GM21737 (cell line): ENCODE measurements around the gene KDELR1.

Source experiments
- ATAC-seq: cut with Tn5 transposase; IDR thresholded peaks from one replicate; pipeline ENCODE4 v1.9.1; 2021; ENCODE audit warnings: mild to moderate bottlenecking, moderate library complexity; ENCODE audit not compliant: unreplicated experiment

Gene KDELR1

DNA sequence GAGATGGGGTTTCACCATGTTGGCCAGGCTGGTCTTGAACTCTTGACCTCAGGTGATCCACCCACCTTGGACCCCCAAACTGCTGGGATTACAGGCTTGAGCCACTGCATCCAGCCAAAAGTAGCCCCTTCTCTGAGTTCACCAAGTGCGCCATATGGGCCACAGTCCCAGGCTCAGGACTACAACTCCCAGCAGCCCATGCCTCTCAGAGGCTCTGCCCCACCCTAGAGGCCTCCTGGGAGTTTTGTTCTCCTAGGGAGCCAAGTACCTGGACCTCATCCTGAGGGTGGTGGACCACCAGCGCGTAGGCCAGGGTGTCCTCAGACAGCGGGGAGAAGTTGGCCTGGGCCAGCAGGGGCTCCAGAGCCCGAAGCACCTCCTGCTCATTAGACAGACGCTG is 46.5 kb downstream of the KDELR1 start:
- ATAC-seq = no peak

GRCh38 chr19:48342841-48343540 is 48.4 kb downstream of the KDELR1 start:
- ATAC-seq = no peak

DNA sequence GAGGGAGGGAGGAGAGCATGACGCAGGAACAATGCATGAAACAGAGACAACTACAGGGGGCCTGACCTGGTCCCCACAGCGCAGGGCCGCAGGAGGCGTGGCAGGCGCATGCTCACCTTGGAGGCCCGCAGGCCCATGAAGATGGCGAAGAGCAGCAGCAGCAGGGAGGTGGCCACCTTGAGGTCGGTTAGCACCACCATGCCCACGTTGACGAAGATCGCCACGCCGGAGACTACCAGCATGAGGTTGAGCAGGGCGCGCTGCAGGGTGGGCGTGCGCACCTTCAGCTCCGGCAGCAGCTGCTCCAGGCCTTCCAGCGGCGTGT is 49.0 kb downstream of the KDELR1 start:
- no peak for ATAC-seq

DNA sequence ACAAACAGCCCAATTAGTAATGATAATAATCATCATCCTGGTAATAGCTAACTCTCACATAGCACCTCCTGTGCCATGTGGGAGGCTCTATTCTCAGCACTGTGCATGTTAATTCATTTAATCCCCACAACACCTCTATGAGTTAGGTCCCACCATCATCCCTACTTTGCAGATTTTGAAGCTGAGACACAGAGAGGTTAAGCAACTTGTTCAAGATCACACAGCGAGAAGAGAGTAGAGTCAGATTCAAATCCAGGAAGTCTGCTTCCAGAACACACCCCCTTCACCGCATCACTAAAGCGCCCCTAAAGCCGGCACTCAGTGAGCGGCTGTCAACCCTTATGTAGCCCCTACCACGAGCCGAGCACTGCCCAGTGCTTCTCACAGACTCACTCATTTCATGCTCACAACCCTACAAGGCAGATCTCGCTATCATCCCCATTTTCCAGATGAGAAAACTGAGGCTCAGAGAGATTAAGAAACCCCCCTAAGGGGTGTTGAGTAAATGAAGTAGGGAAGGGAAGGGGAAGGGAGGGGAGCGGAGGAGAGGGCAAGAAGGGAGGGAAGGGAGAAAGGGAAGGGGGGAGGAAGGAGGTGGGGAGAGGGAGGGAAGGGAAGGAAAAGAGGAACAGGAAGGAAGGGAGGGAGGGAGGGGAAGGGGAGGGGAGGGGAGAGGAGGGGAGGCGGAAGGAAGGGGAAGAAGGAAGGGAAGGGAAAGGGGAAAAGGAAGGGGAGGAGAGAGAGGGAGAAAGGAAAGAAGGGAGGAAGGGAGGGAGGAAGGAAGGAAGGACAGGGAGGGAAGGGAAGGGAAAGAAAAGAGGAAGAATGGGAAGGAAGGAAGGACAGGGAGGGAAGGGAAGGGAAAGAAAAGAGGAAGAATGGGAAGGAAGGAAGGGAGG is 49.6 kb downstream of the KDELR1 start:
- ATAC-seq = no peak

DNA sequence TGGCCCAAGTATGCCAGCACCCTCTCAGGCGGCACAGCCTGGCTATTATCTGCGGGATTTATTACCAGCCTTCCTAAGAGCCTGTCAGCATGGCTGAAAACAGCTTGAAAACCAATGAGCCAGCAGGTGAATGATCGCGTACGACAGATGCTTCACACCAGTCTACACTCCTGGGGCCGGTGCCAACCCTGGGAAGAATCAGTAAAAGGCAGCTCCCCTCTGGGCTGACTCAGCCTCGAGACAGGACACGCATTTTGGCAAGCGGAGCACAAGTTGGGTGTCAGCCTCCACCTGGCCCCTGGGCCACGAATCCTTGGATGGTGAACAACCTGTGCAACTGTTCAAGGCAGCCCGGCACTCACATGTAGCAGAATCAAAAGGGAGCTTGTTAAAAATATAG is 50.4 kb downstream of the KDELR1 start:
- no peak for ATAC-seq

GRCh38 chr19:48338802-48339503 is 52.4 kb downstream of the KDELR1 start:
- no peak for ATAC-seq

DNA sequence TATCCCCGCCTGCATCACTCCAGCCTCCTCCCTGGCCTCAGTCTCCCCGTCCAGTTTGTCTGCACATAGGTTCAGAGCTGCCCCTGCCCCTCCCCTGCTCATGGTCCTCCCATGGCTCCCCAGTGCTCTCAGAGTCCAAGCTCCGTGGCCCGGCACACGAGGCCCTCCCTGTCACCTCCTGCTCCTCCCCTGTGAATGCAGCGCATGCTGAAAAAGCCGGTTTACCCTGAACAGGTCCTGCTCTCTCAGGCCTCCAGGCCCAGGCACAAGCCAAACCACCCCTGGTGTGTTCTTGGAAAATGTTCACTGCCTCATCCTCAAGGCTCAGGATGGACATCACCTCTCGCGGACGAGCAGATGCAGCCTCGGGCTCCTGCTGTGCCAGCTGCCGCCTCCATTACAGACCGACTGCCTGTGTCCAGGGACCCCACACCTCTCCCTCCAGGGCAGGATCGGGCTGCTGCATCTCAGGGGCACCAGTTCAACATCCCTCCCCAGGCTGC is 53.0 kb downstream of the KDELR1 start:
- ATAC-seq = no peak

DNA sequence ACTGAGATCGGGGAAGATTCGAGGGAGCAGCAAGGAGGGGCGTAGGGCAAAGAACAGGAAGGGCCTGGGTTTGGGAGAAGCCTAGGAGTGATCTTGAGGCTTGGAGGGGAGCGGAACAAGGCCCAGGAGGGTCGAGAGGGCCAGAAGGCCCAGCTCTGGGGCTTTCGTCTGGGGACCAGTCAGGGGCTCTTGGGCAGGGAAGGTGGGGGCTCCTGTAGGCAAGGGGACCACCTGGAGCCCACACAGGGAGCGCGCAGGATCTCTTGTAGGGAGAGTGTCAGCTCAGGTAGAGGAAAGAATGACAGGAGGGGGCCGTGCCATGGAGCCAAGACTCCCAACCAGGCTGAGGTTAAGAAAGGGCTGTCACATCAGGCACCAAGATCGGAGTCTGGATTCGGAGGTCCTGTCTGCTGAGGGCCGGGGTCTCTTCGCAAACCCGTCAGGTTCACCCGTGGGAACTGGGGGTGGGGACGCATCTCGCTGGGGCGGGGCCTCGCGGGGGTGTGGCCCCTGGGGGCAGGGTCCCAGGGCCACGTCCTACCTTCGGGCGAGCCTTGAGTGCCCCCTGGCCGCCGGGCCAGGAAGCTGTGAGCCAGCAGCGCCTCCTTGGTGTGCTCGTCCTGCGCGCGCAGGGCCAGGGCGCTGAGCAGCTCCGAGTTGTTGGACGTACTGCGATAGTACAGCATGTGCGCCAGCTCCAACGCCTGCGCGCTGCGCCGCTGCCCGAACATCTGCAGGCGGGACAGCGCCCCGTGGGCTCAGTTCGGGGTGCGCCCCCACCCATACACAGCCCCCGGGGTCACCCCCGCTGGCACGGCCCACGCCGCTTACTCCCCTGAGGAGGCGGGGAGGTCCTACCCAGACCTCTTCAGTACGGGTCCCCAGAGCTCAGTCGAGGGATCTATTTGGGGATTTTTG is 57.6 kb downstream of the KDELR1 start:
- peak; percentile 43 for ATAC-seq

DNA sequence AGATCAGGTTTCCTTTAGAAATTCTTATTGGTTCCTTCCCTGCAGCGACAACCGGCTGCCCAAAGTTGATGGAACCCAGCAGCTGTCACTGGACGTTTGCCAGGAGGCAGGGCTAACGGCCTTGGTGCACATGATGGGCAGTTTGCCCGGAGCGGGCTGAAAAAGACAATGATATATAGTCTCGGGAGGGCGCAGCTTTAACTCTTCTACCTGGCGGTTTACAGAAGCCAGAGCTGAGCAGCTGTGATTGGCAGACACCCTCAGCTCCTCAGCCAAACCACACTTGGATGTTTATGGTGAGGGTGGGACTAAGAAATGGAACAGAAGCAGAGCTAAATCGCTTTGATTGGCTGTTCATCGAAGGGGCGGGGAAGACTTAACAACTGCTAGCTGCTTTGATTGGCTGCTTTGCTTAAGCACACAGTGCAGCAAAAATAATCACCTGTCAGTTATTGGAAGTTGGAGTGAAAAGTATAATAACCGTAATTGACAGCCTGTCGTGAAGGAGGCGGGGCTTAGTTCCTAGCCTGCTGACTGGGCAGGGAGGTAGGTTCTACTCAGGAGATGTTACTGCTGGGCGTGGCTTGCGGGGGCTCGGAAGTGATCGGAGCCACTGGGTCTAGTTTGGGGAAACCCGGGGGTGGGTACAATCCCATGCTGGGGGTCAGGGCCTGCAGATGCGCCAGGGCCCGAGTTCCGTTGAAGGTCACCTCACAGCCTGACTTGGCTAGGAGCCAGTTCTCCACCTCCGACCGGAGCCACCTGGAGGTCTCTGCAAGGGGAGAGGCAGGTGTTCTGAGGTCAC is 58.5 kb downstream of the KDELR1 start:
- ATAC-seq = peak; percentile 53
